Measurements from ENCODE around the gene UTP4.

DNA sequence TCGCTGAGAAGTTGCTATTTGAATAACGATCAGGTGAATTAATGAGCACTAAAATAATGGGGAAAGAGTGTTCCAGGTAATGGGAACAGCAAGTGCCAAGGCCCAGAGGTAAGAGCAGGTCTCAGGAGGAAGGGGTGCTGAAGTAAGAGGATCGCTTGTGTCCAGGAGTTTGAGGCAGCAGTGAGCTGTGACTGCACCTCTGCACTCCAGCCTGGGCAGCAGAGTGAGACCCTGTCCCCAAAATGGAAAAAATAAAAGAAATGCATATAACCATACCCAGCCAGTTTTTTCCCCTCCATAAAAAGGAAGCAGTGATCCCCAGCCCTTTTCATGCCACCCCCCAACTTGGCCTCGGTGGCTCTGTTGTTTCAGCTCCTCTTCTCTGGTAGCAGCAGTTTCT lies 43.8 kb upstream of the UTP4 start:
- TF ChIP-seq, protein P1, sequence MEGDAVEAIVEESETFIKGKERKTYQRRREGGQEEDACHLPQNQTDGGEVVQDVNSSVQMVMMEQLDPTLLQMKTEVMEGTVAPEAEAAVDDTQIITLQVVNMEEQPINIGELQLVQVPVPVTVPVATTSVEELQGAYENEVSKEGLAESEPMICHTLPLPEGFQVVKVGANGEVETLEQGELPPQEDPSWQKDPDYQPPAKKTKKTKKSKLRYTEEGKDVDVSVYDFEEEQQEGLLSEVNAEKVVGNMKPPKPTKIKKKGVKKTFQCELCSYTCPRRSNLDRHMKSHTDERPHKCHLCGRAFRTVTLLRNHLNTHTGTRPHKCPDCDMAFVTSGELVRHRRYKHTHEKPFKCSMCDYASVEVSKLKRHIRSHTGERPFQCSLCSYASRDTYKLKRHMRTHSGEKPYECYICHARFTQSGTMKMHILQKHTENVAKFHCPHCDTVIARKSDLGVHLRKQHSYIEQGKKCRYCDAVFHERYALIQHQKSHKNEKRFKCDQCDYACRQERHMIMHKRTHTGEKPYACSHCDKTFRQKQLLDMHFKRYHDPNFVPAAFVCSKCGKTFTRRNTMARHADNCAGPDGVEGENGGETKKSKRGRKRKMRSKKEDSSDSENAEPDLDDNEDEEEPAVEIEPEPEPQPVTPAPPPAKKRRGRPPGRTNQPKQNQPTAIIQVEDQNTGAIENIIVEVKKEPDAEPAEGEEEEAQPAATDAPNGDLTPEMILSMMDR (IDR thresholded peaks at IDR 0.05) = no peak
- no peak for TF ChIP-seq POLR2A (IDR thresholded peaks at IDR 0.05)

All from lower leg skin (tissue), 3 donors.